GM12878 (cell line): ENCODE measurements around the gene ITGA11. TPM values are rescaled to one million over a fixed set of nuclear protein-coding genes. Genes with fewer than 3 reads are reported as not detected.

Experiments
- ATAC-seq: fragments of 200-7000 bp; cut with Tn5 transposase; 3 replicates; pipeline ENCODE4 v1.9.1; 2020; ENCODE audit warnings: mild to moderate bottlenecking, moderate library complexity
- BruUV-seq: library from RNA; stranded (reverse); fragments of 400-500 nt; replicated peaks from 2 replicates; lab custom pipeline; 2021; lab: Mats Ljungman, UMichigan
- CTCF ChIA-PET: fragments of 300-600 bp; sonication (Branson Sonifier 250); formaldehyde crosslinking; extraction: SDS; loops from one replicate; lab custom pipeline; 2021; ENCODE audit warnings: inconsistent platforms; lab: Yijun Ruan, JAX
- POLR2A ChIA-PET: fragments of 350-600 bp; formaldehyde crosslinking; extraction: SDS; loops from one replicate; lab custom pipeline; 2021; ENCODE audit warnings: inconsistent platforms; lab: Charles Lee
- RAD21 ChIA-PET: fragments of 300-600 bp; sonication (Branson Sonifier 250); formaldehyde crosslinking; loops from one replicate; lab custom pipeline; 2023; ENCODE audit warnings: antibody characterized with exemption; ENCODE audit not compliant: unreplicated experiment; lab: Charles Lee
- SMC1A ChIA-PET: fragments of 300-600 bp; sonication (Branson Sonifier 250); formaldehyde crosslinking; loops from one replicate; lab custom pipeline; 2023; ENCODE audit not compliant: unreplicated experiment, uncharacterized antibody; lab: Charles Lee
- DNase-seq: peaks from one replicate; pipeline ENCODE4 v3.0.0-alpha.2; 2011; ENCODE audit warnings: low read depth, low spot score
- FAIRE-seq: peaks from 3 replicates; lab custom pipeline; 2011; peaks lifted over from hg19 to GRCh38; lab: Jason Lieb, UNC
- H2AFZ ChIP-seq: 2 replicates; pipeline ENCODE4 v1.6.0; 2011; ENCODE audit warnings: low read depth, low read length, control low read depth; ENCODE audit not compliant: control insufficient read depth
- H3K27ac ChIP-seq: 2 replicates; pipeline ENCODE4 v1.5.1; 2011; ENCODE audit warnings: control low read depth; ENCODE audit not compliant: control insufficient read depth, insufficient read depth
- H3K27me3 ChIP-seq, 2 experiments: replicated peaks in 1 of 2; 2 replicates each; pipeline versions ENCODE4 v1.6.0 to v1.6.1; 2011; ENCODE audit warnings: low read length in 1 of 2; ENCODE audit not compliant: control insufficient read depth in 2 of 2, insufficient read depth in 2 of 2
- H3K36me3 ChIP-seq, 2 experiments: 2 replicates each; pipeline ENCODE4 v1.5.1; 2011; ENCODE audit warnings: low read length in 1 of 2; ENCODE audit not compliant: control insufficient read depth in 2 of 2, insufficient read depth in 2 of 2
- H3K4me1 ChIP-seq: 2 replicates; pipeline ENCODE4 v1.6.1; 2011; ENCODE audit warnings: mild to moderate bottlenecking, low read length, moderate library complexity, mixed read lengths; ENCODE audit not compliant: control insufficient read depth, insufficient read depth
- H3K4me2 ChIP-seq: 2 replicates; pipeline ENCODE4 v1.6.0; 2011; ENCODE audit warnings: control low read depth; ENCODE audit not compliant: control insufficient read depth, insufficient read depth
- H3K4me3 ChIP-seq: fragments of 200-600 bp; sonication (generic); 2 replicates; pipeline ENCODE4 v1.5.1; 2016
- H3K79me2 ChIP-seq: 2 replicates; pipeline ENCODE4 v1.6.0; 2011; ENCODE audit warnings: low read length; ENCODE audit not compliant: control insufficient read depth, insufficient read depth
- H3K9ac ChIP-seq: 2 replicates; pipeline ENCODE4 v1.8.0; 2011; ENCODE audit warnings: low read length, control low read depth, mixed read lengths; ENCODE audit not compliant: control insufficient read depth, insufficient read depth
- H3K9me3 ChIP-seq: replicated peaks from 3 replicates; pipeline ENCODE4 v1.5.1; 2011; ENCODE audit warnings: mild to moderate bottlenecking, low read length; ENCODE audit not compliant: control insufficient read depth, insufficient read depth
- H4K20me1 ChIP-seq: 2 replicates; pipeline ENCODE4 v1.6.0; 2011; ENCODE audit not compliant: control insufficient read depth, insufficient read depth
- CEBPB ChIP-seq, 2 experiments: fragments of 150-350 bp in 1 of 2; IDR thresholded peaks; 2 replicates each; pipeline ENCODE4 v1.6.1; 2012 to 2014; ENCODE audit warnings: low read depth in 2 of 2, low read length in 2 of 2, borderline replicate concordance in 1 of 2, inconsistent platforms in 1 of 2
- RUNX3 ChIP-seq: IDR thresholded peaks from 2 replicates; pipeline ENCODE4 v1.6.1; 2012; ENCODE audit warnings: low read length, inconsistent platforms
- TBL1XR1 ChIP-seq: IDR thresholded peaks from 2 replicates; pipeline ENCODE4 v1.6.1; 2012; ENCODE audit warnings: low read depth, low read length, improper control_type of control experiment
- WGBS: methylation state at CpG from one replicate; pipeline ENCODE4 v1.1.6; 2016; ENCODE audit warnings: low lambda C conversion rate; ENCODE audit not compliant: insufficient replicate concordance, insufficient coverage; ENCODE audit errors: missing lambda C conversion rate; 5-methylcytosine and 5-hydroxymethylcytosine counted together
- in situ Hi-C: fragments of 300-500 bp; cut with MboI; formaldehyde crosslinking; loops from 9 replicates; pipeline ENCODE4 v1.14.3; 2018; ENCODE audit warnings: mixed read lengths
- intact Hi-C: fragments of 100-400 bp; cut with micrococcal nuclease; formaldehyde crosslinking; loops from one replicate; pipeline ENCODE4 v1.14.2; 2022; ENCODE audit not compliant: unreplicated experiment
- polyA plus RNA-seq, 11 experiments: library from polyadenylated mRNA; depleted of rRNA in 4 of 11; unstranded in 6 of 11; stranded (reverse) in 5 of 11; fragments of >200 nt; fragmentation: Nextera tagmentation in 4 of 11; fragmentation: Illumina TruSeq in 1 of 11; extraction: Ambion mirVana in 4 of 11; extraction: Trizol in 1 of 11; gene quantifications; 1 replicate in 1 of 11; 2 replicates in 10 of 11; pipeline versions ENCODE4 v1.2.1 to v1.2.3, GENCODE V29; 2011 to 2016; ENCODE audit warnings: inconsistent platforms in 2 of 11, missing spikeins in 2 of 11, low read depth in 1 of 11
- total RNA-seq, 4 experiments: library from RNA; depleted of rRNA in 3 of 4; stranded (reverse); fragments of >200 nt in 3 of 4; fragmentation: Illumina TruSeq in 1 of 4; extraction: Trizol in 1 of 4; gene quantifications; 2 replicates each; pipeline versions ENCODE4 v1.2.1 to v1.2.3, GENCODE V29; 2013 to 2021
- TF ChIP-seq, protein P1 (sequence below): fragments of 450-650 bp; IDR thresholded peaks from 2 replicates; pipeline ENCODE4 v1.6.1; 2017; ENCODE audit warnings: antibody characterized with exemption, mild to moderate bottlenecking, moderate library complexity

Gene ITGA11
- total and polyA plus RNA-seq, 10 of the 15 experiments (the other 5 are each of a cell fraction or from before 2014, with no cell fraction given): under 0.01 to 0.36 (median 0.13) TPM; not detected in 1

DNA sequence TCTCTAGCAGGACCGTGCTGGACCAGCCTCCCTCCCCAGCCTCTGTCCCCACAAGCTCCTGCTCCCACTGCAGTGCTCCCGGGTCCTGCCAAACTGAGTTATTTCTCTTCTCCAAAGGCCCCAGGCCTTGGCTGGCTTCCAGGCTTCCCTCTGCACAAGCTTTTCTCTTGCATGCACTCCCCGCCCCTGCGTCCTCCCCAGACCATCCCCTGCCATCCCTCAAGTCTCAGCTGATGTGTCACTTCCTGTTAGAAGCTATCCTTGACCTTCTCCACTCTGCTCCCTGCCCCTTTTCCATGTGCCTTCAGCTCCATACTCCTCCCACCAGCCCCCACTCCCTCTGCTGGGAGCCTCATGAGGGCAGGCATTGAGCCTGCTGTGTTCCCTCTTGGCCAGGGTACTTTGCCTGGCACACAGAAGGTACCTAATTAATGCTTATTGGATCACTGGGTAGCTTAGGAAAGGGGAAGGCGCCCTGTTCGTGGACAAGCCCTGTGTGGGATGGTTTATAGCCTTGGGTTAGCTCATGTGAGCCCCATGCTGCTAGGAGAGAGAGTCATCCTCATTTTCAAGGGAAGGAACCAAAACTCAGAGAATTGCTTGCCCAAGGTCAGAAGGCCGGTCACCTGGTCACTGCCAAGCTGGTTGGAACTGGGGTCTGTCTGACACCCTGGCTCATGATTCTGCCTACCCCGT lies 98.0 kb downstream of the ITGA11 start:
- no peak overlapping the region for H3K9ac ChIP-seq
- TF ChIP-seq CEBPB (IDR thresholded peaks at IDR 0.05; ENCODE audit: borderline replicate concordance in 1 of 2, low read depth in 2 of 2, low read length in 2 of 2) (no peak), TBL1XR1 (no peak), RUNX3 (no peak)
- TF ChIP-seq, protein P1, sequence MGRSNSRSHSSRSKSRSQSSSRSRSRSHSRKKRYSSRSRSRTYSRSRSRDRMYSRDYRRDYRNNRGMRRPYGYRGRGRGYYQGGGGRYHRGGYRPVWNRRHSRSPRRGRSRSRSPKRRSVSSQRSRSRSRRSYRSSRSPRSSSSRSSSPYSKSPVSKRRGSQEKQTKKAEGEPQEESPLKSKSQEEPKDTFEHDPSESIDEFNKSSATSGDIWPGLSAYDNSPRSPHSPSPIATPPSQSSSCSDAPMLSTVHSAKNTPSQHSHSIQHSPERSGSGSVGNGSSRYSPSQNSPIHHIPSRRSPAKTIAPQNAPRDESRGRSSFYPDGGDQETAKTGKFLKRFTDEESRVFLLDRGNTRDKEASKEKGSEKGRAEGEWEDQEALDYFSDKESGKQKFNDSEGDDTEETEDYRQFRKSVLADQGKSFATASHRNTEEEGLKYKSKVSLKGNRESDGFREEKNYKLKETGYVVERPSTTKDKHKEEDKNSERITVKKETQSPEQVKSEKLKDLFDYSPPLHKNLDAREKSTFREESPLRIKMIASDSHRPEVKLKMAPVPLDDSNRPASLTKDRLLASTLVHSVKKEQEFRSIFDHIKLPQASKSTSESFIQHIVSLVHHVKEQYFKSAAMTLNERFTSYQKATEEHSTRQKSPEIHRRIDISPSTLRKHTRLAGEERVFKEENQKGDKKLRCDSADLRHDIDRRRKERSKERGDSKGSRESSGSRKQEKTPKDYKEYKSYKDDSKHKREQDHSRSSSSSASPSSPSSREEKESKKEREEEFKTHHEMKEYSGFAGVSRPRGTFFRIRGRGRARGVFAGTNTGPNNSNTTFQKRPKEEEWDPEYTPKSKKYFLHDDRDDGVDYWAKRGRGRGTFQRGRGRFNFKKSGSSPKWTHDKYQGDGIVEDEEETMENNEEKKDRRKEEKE: no peak
- no peaks in the 10 kb centered on the region for H3K9me3 ChIP-seq
- H3K27ac ChIP-seq: no peak overlapping the region
- ChIA-PET CTCF (interaction anchor here (0.6 to 1.3 kb wide), 3 partner anchors 25 to 466 kb away, joined by 3 to 6 read pairs (median 4); no protein-coding TSS in a partner anchor), POLR2A (no interaction called here), SMC1A (no interaction called here), RAD21 (interaction anchor here (0.7 kb wide), 1 partner anchor 495 kb away, joined by 3 read pairs; no protein-coding TSS in a partner anchor)
- no peak overlapping the region for H2AFZ ChIP-seq
- WGBS: 21% methylated on average over 8 of the region's 8 CpGs
- FAIRE-seq (no peak), DNase-seq (no peak), ATAC-seq (no peak)
- no peak overlapping the region for H3K4me2 ChIP-seq
- no peak overlapping the region for H3K4me3 ChIP-seq
- in situ Hi-C loops (no loop called here), intact Hi-C loops (no loop called here)
- no TSS peak for BruUV-seq
- H3K27me3 ChIP-seq: peaks cover 0 to 7% of the 10 kb centered on the region in 2 experiments; a peak in 1 of 4 replicates
- H4K20me1 ChIP-seq: no peaks in the 10 kb centered on the region
- H3K36me3 ChIP-seq: no peaks in the 10 kb centered on the region
- no peaks in the 10 kb centered on the region for H3K79me2 ChIP-seq
- H3K4me1 ChIP-seq: no peaks in the 10 kb centered on the region
